VCaP (cell line): ENCODE data around the gene ATG3.

Experiments used
- H3K27ac ChIP-seq: fragments of 450-650 bp; 2 replicates; pipeline ENCODE4 v1.5.1; 2017
- TF ChIP-seq, protein P1 (sequence below): fragments of 450-650 bp; conservative IDR thresholded peaks from 2 replicates; pipeline ENCODE4 v1.5.1; 2017; ENCODE audit warnings: mild to moderate bottlenecking, moderate library complexity

Gene ATG3

DNA sequence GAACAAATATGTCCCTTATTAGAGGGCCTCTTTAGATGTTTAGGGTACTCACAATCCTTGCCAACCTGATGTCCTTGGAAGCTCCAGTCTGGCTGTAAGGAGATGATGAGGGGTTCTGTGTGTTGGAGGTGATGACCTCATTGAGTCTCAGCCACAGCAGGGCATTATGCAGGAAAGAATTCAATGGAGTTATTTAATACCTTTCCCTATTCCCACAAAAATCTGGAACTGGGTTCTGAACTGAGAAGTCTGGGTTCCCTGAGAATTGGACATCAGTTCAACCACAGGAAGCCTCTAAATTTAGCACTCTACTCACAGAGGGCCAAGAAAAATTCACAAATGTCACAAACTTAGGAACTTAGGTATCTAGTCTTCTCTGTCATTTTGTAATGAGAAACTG lies 37.0 kb upstream of the ATG3 start:
- TF ChIP-seq, protein P1, sequence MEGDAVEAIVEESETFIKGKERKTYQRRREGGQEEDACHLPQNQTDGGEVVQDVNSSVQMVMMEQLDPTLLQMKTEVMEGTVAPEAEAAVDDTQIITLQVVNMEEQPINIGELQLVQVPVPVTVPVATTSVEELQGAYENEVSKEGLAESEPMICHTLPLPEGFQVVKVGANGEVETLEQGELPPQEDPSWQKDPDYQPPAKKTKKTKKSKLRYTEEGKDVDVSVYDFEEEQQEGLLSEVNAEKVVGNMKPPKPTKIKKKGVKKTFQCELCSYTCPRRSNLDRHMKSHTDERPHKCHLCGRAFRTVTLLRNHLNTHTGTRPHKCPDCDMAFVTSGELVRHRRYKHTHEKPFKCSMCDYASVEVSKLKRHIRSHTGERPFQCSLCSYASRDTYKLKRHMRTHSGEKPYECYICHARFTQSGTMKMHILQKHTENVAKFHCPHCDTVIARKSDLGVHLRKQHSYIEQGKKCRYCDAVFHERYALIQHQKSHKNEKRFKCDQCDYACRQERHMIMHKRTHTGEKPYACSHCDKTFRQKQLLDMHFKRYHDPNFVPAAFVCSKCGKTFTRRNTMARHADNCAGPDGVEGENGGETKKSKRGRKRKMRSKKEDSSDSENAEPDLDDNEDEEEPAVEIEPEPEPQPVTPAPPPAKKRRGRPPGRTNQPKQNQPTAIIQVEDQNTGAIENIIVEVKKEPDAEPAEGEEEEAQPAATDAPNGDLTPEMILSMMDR = no peak

DNA sequence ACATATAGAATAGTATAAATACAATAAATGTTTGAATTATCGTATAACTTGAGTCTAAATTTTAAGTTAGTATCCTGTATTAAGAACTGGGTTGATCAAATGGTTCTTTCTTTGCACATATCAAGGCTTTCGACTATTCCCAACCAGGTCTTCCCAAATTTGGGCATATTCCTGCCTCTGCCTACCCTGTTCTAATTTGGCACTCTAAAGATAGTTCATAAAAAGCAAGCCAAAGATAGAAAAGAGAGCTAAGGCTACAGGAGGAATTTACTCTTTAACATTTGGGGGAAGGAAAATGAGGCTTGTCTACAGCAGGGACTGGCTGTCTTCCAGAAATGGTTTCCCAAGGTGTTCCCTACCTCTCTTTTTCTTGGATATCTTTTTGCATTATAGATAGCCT lies 36.2 kb upstream of the ATG3 start:
- TF ChIP-seq, protein P1 = no peak
- H3K27ac ChIP-seq = no peak overlapping the region

More for the DNA sequence above, 37.0 kb upstream of the ATG3 start:
- H3K27ac ChIP-seq = no peak overlapping the region

DNA sequence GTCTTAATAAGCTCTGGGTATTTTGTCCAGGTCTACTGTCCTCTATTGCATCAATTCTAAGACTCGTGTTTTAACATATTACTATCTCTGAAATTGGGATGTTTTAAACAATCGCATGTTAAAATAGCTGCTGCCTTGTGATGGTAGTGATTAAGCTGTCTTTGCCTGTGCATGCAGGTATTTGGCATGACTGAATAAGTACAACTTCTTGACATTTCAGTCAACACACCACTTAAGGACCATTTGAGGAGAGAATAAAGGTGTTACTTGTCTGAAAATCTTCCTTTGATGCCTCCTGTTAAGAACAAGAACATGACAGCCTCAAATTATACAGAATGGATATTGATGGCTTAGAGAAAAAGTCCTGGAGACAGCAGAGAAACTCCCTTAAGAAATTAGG lies 33.1 kb upstream of the ATG3 start:
- no peak overlapping the region for H3K27ac ChIP-seq
- TF ChIP-seq, protein P1 = no peak

DNA sequence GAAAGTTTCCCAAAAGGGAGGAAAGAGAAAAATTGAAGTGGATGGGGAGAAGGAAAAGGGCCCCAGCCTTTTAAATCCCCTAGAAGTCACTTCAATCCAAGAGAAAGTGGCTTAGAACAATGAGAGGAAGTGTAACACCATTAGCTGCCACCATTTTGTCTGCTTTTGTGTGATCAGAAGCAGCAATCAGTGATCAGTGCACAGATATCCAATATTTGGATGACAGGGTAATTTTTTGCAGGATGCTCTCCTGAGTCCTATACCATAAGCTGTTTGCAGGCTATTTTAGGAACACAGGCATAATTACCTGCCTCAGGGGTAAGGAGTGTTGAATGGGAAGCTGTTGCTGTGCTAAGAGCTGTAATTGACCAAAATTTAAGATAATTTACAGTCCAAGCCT lies 31.5 kb upstream of the ATG3 start:
- H3K27ac ChIP-seq = no peak overlapping the region
- TF ChIP-seq, protein P1 = no peak

DNA sequence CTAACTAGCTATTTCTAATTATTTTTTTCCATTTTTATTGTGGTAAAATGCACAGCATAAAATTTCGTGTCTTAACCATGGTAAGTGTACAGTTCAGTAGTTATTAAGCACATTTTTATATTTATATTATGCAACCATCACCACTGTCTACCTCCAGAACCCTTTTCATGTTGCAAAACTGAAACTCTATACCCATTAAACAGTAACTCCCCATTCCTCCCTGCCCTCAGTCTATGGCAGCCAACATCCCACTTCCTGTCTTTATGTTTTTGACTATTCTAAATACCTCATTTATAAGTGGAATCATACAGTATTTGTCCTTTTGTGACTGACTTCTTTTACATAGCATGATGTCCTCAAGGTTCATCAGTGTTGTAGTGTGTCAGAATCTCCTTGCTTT lies 25.6 kb upstream of the ATG3 start:
- no peak overlapping the region for H3K27ac ChIP-seq
- TF ChIP-seq, protein P1 = no peak

DNA sequence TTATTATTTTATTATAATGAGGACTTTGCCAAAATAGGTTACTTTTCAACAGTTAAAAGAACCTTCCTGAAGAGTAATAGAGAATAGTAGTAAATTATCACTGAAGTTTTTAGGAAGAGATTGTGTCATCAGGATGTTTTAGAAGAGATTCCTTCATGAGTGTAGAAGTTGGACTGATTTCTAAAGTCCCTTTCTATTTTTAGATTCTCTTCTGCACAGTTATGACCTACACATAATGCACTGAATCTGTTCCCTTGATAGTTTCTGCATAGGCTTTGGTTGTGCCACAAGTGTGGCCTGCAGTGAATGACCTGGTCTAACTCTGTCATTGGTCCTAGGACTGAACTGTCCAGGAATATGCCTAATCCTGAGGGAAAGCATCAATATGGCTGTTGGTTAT lies 24.0 kb upstream of the ATG3 start:
- H3K27ac ChIP-seq = no peak overlapping the region
- TF ChIP-seq, protein P1 = no peak

DNA sequence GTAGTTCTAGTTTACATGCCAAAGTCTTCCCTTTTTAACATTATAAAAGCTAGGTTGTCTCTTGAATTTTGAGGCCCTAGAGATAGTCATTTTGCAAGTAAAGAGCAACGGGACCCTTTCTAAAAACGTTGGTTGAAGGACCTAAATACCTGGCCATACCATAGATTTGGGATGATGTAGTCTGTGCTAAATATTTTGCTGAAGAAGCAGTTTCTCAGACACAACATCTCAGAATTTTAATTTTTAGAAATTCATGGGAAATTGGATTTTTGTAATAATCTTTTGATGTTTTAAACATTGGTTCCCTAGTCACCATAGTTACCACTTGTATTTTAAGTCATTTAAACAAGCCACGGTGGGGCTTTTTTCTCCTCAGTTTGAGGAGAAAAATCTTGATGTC lies 21.3 kb upstream of the ATG3 start:
- no peak overlapping the region for H3K27ac ChIP-seq

More for the DNA sequence above, 21.3 kb upstream of the ATG3 start:
- TF ChIP-seq, protein P1 = no peak
